HG02943 (cell line): ENCODE results near the gene HEY2.
"Not testable (repeated sequence)": the region's sequence is repeated elsewhere in the genome, so short reads cannot be mapped to it uniquely, and the experiment has no call there.

Experiments
- ATAC-seq: cut with Tn5 transposase; IDR thresholded peaks from one replicate; pipeline ENCODE4 v1.9.1; 2021; ENCODE audit warnings: mild to moderate bottlenecking, low read depth, moderate library complexity; ENCODE audit not compliant: unreplicated experiment

HEY2 gene

DNA sequence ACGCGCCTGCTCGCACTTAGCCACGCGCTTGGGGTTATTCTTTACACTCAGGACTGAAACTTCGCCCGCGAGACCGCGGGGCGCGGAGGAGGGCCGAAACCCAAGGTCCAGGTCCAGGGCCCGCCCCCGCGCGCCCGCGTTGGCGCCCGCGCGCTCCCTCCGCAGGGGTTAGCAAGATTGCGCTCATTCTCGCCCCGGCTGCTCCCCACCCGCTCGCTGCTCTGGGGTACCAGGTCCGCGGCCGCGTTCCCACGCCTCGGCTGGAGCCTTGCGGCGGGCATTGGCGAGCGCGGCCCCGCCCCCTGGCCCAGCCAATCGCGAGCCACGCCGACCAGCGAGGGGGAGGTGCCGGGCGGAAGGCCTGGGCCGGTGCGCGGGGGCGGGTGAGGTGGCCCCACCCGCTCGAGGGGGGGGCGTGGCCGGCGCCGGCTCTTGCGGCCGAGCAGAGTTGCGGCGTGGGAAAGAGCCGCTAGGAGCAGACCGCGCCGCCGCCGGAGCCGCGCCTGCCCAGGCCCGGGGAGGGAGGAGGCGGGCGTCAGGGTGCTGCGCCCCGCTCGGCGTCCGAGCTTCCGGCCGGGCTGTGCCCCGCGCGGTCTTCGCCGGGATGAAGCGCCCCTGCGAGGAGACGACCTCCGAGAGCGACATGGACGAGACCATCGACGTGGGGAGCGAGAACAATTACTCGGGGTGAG lies at the start of gene HEY2:
Gene HEY2, plus strand, starts transcription at position 460 of the 692 bp plus-strand sequence. Its CDS starts 145 bp downstream, at position 605.
- peak; percentile 78 for ATAC-seq

- ATAC-seq: no peak
Observed at GRCh38 chr6:125700581-125701353, 48.7 kb upstream of the HEY2 start.

DNA sequence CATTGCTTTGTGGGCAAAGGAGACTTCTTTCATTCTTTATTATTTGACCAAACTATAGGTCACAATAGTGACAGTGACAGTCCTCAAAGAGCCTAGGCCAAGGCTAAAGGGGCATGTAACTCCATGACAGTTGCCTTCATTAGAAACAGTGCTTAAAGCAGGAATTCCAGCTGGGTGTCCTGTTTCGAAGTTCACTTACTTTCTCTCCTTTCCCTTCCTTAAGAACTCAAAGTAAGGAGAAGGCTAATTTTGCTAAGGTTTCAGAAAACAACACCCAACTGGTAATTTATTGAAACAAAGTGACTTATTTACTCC lies 48.1 kb upstream of the HEY2 start:
- ATAC-seq: no peak

DNA sequence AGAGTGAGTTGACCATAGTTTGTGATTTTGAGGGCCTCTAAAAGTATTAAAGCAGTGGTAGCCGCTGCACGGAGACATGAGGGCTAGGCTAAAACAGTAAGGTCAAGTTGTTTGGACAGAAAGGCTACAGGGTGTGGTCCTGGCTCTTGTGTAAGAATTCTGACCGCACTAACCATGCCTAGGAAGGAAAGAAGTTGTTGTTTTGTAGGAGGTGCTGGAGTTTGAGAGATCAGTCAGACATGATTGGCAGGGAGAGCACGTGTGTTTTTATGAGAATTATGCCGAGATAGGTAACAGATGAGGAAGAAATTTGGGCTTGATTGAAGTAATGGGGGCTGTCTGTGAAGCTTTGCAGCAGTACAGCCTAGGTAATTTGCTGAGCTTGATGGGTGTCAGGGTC lies 45.5 kb upstream of the HEY2 start:
- not testable (repeated sequence) for ATAC-seq

DNA sequence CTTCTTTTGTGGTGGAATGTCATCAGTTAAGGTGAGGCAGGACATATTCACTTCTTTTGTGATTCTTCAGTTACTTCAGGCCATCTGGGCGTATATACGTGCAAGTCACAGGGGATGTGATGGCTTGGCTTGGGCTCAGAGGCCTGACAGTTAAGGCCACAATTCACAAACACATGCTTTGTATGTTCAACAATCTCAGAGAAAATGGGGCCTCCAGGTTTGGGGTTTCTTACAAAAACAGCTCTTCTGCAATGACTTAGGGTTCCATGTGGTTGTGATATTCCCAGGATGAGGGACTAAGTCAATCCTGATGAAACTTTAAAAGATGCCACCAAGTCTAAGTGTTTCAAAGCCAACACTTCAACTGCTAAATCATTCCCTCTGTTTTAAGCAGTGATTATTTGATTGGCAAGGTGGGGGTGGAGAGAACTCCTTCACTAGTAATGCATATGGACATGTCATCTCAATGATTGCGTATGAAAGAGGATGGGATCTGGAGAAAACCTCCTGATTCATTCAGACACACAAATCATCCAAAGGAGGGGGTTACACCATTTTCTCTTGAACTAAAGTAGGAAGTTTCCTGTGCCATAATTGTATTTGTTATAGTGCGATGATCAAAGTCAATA lies 41.7 kb upstream of the HEY2 start:
- no peak for ATAC-seq

- ATAC-seq: no peak
Observed at GRCh38 chr6:125711013-125711675, 38.3 kb upstream of the HEY2 start.

DNA sequence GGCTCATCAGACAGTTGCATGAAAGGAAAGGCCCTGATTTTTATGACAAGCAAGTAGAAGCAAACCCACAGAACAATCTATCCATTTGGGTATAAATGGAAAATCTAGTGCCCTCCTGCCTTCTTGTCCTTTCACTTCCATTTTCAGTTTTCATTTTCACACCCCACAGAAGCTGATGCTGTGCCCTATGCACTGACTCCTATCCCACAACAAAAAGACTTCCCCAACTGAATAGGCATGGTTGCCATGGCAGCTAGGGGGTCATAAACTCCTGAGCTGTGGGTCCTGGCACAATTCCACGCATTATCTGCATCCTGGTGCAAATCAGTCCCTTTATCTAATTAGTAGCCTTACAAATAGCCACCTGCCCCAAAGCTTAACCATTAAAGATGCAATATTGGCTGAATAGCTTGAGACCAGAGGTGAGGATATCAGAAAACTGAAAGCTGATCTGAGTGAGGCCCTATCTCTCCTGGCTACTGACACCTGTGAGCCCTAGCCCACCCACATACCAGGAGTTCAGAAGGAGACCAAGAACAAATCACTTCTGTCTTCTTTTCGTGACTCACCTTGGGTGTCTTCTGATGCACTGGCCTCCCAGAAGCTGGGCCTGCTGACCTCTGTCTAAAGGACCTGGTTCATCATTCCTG lies 34.9 kb upstream of the HEY2 start:
- ATAC-seq: peak; percentile 79

- ATAC-seq: peak; percentile 63
Observed at GRCh38 chr6:125717120-125717731, 32.2 kb upstream of the HEY2 start.

DNA sequence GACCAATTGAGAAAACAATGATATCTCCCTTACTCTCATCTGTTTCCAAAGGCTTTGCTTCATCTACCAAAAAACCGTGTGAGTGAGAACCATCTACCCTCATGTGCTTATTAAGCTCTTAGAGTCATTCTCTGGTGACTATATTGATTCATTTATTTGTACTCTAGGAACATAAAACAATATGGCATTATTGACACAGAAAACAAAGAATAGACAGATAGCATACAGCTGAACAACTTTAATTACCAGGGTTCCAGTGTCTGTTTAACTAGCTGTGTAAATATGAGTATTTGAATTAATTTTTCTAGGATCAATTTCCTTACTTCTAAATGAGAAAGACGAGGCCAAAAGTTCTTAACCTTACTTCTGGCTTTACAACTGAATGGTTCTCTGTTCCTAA lies 31.3 kb upstream of the HEY2 start:
- no peak for ATAC-seq

- ATAC-seq: no peak
Observed at GRCh38 chr6:125722886-125723285, 26.5 kb upstream of the HEY2 start.

DNA sequence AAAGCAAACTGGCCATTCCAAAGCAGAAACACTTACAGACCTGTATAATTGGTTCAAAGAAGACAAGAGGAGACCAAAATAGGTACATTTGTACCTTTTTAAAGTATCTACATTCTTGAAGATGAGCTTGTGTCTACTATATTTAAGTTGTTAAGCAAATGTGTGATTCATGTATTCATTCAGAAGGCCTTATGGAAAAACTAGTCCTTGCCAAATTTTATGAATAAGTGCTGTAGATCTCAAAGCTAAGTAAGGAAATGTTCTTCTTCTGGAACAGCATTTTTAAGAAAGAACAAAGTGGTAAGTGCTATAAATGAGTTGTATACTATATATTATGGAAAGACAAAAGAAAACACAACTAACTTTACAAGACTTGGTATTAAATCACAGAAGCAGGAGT lies 22.2 kb upstream of the HEY2 start:
- no peak for ATAC-seq

DNA sequence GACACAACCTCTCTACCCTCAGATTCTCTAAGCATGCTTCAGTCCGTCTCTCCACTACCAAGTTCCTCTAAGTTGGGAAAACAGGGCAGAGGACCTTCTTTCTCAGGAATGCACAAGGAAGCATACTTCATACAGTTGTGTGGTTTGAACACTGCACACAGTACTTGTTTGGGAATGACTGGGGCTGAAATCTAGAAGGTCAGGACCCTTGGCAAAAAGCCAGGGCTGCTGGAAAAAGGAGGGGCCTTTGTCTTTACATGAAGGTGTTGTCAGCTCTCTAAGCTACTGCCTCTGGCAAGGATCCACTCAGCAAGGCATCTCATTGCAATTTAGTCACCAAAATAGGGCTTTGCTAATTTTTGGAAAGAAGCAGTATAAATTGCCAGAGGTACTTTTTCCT lies 20.7 kb upstream of the HEY2 start:
- ATAC-seq: no peak

GRCh38 chr6:125729983-125730382 lies 19.4 kb upstream of the HEY2 start:
- no peak for ATAC-seq

- no peak for ATAC-seq
Observed at GRCh38 chr6:125732398-125732797, 17.0 kb upstream of the HEY2 start.

DNA sequence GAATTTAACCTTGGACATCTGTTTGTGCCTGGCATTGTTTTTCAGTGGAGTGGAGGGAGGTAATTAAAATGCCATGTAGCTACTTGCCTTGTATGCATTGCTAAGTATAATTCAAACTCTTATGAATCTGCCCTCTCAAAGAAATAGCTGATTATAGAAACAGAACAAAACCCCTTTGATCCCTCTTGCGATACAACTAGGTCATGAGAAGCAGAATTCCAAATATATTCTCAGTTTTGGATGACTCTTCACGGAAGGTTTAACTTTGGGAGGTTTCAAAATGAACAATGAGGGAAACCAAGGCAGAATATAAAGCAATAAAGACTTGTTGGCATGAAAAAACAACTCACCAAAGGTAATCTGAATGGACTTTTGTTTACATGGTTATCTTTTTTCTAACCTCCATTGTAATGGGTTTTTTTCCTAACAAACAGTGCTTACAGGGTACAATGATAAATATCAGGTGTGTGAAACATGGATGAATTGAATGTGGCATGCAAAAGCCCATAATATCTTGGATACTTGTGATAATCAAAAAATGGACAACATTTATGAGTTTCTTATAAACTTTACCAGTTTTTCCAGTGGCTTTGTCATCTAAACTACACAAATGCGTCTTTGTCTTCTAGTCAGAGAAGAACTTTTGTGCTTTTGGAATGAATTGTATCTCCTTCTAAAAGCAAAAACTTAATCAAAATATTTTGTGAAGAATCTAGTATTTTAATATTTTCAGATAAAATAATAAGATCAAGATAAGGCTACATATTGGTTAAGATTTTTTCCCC lies 15.7 kb upstream of the HEY2 start:
- no peak for ATAC-seq

- ATAC-seq: no peak
Observed at GRCh38 chr6:125738276-125738675, 11.2 kb upstream of the HEY2 start.

DNA sequence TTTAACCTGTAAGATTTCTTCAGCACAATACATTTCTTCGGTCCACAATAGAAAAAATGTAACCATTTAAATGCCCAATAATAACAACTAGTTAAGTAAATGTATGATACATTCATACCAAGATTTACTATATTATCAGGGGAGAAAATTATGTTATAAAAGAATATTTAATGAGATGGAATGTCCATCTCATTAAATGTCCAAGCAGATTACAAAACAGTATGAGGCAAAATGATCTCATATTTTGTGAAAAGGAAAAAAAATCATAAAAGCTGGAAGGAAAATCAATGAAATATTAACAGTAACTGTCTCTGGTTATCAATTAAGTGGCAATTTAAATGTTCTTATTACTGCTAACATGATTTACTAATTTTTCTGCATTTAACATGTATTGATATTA lies 10.1 kb upstream of the HEY2 start:
- no peak for ATAC-seq

DNA sequence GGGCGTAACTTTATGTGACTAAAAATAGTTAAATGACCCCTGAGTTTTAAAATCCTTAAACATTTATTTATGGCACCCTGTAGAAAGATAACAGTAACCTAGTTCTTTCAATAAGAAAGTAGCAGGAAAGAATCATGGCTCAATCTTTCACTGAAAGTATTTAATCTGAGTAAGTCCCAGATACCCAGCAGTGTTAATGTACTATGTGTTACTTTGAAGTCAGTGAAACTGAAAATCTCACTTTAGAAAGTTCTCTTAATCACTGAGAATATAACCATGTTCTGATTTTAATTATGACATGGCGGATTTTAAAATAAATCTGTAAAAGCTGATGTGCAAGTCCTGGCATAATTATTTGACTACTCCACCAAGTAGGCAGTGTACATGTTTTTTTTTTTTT lies 8.1 kb upstream of the HEY2 start:
- ATAC-seq: no peak

DNA sequence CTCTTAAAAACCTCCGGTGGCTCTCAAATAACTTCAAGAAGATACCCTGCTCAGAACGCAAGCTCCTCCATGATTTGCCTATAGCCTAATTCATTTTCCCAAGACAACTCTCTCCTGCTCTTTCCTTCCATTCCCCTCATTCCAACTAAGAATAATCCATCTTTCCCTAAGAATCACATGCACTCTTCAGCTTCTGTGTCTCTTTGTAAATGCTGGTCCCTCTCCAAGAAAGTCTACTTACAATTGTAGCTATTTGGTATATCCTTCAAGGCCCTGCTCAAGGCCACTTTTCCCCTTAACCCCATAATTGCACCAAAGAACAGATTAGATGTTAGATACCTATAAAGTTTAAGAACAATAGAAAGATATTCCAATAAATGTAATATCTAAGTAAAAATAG lies 7.4 kb upstream of the HEY2 start:
- ATAC-seq: no peak
